AG09309 (cell line): ENCODE results near the gene ENHO.

ENCODE experiments used
- DNase-seq: peaks from one replicate; pipeline ENCODE4 v3.0.0-alpha.2; 2010; ENCODE audit warnings: low read depth
- H3K4me3 ChIP-seq: 2 replicates; pipeline ENCODE4 v1.5.1; 2011; ENCODE audit warnings: mild to moderate bottlenecking, low read depth, low read length, moderate library complexity; ENCODE audit not compliant: control insufficient read depth
- TF ChIP-seq, protein P1 (sequence below): IDR thresholded peaks from 2 replicates; pipeline ENCODE4 v1.5.1; 2011; ENCODE audit warnings: mild to moderate bottlenecking, low read depth, low read length, inconsistent platforms; ENCODE audit not compliant: insufficient read depth, control insufficient read depth; ENCODE audit errors: missing control alignments

ENHO gene

DNA sequence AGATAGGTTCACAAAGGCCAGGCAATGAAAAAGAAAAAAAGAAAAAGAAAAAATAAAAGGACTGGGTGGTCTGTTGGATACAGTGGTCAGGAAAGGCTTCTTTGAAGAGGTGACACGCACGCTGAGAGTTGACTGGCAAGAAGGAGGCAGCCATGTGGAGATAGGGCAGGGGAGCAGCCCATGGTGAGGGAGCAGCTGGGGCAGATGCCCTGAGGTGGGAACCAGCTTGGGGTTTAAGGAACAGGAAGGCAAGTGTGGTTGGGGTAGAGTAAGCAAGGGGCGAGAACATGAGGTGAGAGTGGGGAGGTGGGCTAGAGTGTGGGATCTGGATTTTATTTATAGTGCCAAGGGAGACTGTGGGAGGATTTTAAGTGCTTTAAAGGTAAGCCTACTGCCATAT is 6.8 kb downstream of the ENHO start:
- DNase-seq, result no peak
- no peak overlapping the region for H3K4me3 ChIP-seq
- TF ChIP-seq, protein P1, sequence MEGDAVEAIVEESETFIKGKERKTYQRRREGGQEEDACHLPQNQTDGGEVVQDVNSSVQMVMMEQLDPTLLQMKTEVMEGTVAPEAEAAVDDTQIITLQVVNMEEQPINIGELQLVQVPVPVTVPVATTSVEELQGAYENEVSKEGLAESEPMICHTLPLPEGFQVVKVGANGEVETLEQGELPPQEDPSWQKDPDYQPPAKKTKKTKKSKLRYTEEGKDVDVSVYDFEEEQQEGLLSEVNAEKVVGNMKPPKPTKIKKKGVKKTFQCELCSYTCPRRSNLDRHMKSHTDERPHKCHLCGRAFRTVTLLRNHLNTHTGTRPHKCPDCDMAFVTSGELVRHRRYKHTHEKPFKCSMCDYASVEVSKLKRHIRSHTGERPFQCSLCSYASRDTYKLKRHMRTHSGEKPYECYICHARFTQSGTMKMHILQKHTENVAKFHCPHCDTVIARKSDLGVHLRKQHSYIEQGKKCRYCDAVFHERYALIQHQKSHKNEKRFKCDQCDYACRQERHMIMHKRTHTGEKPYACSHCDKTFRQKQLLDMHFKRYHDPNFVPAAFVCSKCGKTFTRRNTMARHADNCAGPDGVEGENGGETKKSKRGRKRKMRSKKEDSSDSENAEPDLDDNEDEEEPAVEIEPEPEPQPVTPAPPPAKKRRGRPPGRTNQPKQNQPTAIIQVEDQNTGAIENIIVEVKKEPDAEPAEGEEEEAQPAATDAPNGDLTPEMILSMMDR, result no peak

- no peak for DNase-seq
- TF ChIP-seq, protein P1, result no peak
- no peak overlapping the region for H3K4me3 ChIP-seq
Observed at GRCh38 chr9:34514816-34515215, 8.0 kb downstream of the ENHO start.

DNA sequence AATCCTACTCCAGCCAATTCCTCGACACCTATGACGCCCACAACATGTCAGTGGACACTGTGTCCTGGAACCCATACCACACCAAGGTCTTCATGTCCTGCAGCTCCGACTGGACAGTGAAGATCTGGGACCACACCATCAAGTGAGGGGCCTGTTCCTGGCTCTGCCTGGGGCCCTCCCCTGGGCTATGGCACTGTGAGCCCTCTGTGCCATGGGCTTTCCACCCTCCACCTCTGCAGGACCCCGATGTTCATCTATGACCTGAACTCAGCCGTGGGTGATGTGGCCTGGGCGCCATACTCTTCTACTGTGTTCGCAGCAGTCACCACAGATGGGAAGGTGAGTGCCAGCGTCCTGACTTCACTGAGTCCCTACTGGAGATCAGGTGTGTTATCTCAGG is 8.4 kb downstream of the ENHO start:
- TF ChIP-seq, protein P1, result no peak
- DNase-seq, result no peak
- H3K4me3 ChIP-seq, result no peak overlapping the region

DNA sequence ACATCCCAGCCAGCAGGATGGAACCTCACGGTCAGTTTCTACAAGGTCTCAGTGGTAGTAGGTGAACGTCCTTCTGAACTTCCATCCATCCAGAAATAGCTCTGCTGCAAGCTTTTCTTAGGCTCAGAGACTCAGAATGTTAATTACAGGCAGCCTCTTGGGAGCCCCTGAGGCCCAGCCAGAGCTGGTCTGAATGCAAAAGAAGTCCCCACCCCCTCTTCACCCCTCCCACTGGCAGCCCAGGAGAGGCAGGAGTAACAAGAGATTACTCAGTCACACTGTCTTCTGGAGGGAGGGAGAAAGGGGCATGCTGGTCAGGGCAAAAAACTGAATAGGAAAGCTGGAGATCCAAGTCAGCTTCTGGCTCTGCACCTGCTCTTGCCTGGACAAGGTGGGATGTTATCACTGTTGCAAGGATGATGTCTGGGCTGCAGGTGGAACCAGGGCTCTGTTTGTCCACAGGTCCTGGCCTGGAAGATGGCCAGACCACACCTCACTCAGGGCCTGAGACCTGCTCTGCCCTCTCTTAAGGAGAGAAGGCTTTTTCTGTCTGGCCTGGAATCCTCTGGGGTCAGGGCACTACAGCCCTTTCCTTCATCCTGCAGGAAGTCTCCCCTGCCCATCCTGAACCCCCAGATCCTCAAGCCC is 9.1 kb downstream of the ENHO start:
- TF ChIP-seq, protein P1, result no peak
- DNase-seq, result no peak
- H3K4me3 ChIP-seq, result no peak overlapping the region

- TF ChIP-seq, protein P1, result no peak
- no peak for DNase-seq
- no peak overlapping the region for H3K4me3 ChIP-seq
Observed at GRCh38 chr9:34512131-34513078, 10.4 kb downstream of the ENHO start.

- DNase-seq, result no peak
Observed at GRCh38 chr9:34510497-34511468, 12.0 kb downstream of the ENHO start.

More at GRCh38 chr9:34510497-34511468, 12.0 kb downstream of the ENHO start:
- TF ChIP-seq, protein P1, result no peak
- H3K4me3 ChIP-seq, result no peak overlapping the region
